Measurements from ENCODE around the gene AP4B1. TPM values are rescaled to one million over a fixed set of nuclear protein-coding genes. Genes with fewer than 3 reads are reported as not detected.

AP4B1 gene
- total and polyA plus RNA-seq, 2 of the 13 experiments (the other 11 are each of a cell fraction or from before 2014, with no cell fraction given), result 8.5 to 12.0 TPM

DNA sequence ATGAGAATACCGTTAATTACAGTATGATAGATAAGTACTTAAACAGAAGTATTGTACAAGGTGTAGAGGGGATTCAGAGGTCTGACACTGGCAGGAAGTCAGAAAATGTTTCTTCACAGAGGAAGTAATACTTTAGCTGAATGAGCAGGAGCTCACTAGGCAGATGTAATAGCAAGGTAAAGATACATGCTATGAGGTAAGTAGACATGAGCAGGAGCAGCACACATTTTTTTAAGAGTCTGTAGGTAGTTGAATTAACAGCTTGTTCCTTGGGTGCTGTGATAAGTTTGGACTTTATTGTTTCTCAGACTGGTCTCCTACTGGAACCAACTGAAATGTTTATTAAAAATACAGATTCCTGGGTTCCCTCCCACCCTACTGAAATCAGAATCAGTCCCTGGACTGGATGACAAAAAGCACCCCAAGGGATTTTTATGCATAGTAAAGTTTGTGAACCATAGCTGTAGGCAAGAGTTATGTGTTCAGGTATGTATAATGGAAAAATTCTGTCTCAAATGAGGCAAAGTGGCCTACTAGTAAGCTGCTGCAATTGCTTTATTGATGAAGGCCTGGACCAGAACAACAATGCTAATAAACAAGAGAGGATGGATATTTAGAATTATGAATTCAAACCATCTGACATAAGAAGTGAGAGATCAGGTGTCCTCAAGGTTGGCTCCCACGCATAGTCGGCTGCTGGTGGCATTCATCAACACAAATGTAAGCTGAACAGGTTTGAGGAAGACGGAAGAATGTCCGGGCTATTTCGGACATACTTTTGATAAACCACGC lies 902 bp downstream of the AP4B1 start:
- DNase-seq (ENCODE audit: low spot score) (no peak), ATAC-seq (no peak), FAIRE-seq (no peak)
- WGBS (ENCODE audit: low lambda C conversion rate), result 24% methylated on average over 7 of the region's 7 CpGs
- Histone ChIP-seq H4K20me1 (ENCODE audit: insufficient read depth, low read length) (no peaks in the 10 kb centered on the region), H3K36me3 (replicated peaks in 1 of 2; ENCODE audit: control insufficient read depth in 1 of 2, insufficient read depth in 2 of 2, low read length in 2 of 2) (peaks cover 4 to 26% of the 10 kb centered on the region in 2 experiments; a peak in 4 of 5 replicates), H3K4me3 (replicated peaks in 1 of 3; ENCODE audit: insufficient read depth in 1 of 3, low read depth in 2 of 3, low read length in 3 of 3) (peak overlapping the region; percentile 67 to 90 (median 73)), H3K79me2 (ENCODE audit: insufficient read depth, low read length) (peaks cover 16% of the 10 kb centered on the region), H3K27ac (ENCODE audit: extremely low read length, insufficient read depth, low read length) (peak overlapping the region; percentile 78), H3K9me3 (ENCODE audit: low read length) (no peaks in the 10 kb centered on the region), H3K27me3 (ENCODE audit: control insufficient read depth in 1 of 2, insufficient read depth in 2 of 2, low read length in 2 of 2) (no peaks in the 10 kb centered on the region; a peak in 1 of 5 replicates), H3K9ac (ENCODE audit: insufficient read depth, low read depth, low read length) (peak overlapping the region; percentile 84), H2AFZ (ENCODE audit: low read length) (peak overlapping the region; percentile 64), H3K4me1 (ENCODE audit: insufficient read depth, low read length) (peaks cover 24% of the 10 kb centered on the region; the same call in 1 of the 2 replicates), H3K4me2 (ENCODE audit: low read depth, low read length) (peak overlapping the region; percentile 96)
- ChIA-PET POLR2A (interaction anchor here (0.8 to 3.5 kb wide), 3 partner anchors 26 to 144 kb away, joined by 4 to 102 read pairs (median 9); partner anchors contain the start of genes HIPK1, PHTF1 and RSBN1), CTCF (ENCODE audit: low intra/inter-chr PET ratio, low total read pairs) (no interaction called here)
- intact Hi-C loops (cut with micrococcal nuclease; ENCODE audit: unreplicated experiment) (no loop called here), in situ Hi-C loops (cut with HindIII; ENCODE audit: extremely low pct_ligation_motif_present, low pct_unique_long_range_greater_than_20kb) (no loop called here)
- no TSS peak for BruUV-seq (replicated peaks)
- TF ChIP-seq, protein P1, sequence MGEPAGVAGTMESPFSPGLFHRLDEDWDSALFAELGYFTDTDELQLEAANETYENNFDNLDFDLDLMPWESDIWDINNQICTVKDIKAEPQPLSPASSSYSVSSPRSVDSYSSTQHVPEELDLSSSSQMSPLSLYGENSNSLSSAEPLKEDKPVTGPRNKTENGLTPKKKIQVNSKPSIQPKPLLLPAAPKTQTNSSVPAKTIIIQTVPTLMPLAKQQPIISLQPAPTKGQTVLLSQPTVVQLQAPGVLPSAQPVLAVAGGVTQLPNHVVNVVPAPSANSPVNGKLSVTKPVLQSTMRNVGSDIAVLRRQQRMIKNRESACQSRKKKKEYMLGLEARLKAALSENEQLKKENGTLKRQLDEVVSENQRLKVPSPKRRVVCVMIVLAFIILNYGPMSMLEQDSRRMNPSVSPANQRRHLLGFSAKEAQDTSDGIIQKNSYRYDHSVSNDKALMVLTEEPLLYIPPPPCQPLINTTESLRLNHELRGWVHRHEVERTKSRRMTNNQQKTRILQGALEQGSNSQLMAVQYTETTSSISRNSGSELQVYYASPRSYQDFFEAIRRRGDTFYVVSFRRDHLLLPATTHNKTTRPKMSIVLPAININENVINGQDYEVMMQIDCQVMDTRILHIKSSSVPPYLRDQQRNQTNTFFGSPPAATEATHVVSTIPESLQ (CRISPR knock-in tag; conservative IDR thresholded peaks at IDR 0.05), result no peak
- no peak for TF ChIP-seq ATF1 (CRISPR knock-in tag; IDR thresholded peaks at IDR 0.05)
- TF ChIP-seq, protein P2, sequence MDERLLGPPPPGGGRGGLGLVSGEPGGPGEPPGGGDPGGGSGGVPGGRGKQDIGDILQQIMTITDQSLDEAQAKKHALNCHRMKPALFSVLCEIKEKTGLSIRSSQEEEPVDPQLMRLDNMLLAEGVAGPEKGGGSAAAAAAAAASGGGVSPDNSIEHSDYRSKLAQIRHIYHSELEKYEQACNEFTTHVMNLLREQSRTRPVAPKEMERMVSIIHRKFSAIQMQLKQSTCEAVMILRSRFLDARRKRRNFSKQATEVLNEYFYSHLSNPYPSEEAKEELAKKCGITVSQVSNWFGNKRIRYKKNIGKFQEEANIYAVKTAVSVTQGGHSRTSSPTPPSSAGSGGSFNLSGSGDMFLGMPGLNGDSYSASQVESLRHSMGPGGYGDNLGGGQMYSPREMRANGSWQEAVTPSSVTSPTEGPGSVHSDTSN (CRISPR knock-in tag; IDR thresholded peaks at IDR 0.05), result no peak
- TF ChIP-seq, protein P3, sequence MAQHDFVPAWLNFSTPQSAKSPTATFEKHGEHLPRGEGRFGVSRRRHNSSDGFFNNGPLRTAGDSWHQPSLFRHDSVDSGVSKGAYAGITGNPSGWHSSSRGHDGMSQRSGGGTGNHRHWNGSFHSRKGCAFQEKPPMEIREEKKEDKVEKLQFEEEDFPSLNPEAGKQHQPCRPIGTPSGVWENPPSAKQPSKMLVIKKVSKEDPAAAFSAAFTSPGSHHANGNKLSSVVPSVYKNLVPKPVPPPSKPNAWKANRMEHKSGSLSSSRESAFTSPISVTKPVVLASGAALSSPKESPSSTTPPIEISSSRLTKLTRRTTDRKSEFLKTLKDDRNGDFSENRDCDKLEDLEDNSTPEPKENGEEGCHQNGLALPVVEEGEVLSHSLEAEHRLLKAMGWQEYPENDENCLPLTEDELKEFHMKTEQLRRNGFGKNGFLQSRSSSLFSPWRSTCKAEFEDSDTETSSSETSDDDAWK (CRISPR knock-in tag; IDR thresholded peaks at IDR 0.05), result no peak
- TF ChIP-seq NKX3-1 (CRISPR knock-in tag; IDR thresholded peaks at IDR 0.05), result 0 out of 2 replicates have a peak, but pooled peaks have one; percentile 35
- no peak for TF ChIP-seq ZNF382 (CRISPR knock-in tag; IDR thresholded peaks at IDR 0.05; ENCODE audit: borderline replicate concordance)

All from HepG2 (cell line).